ENCODE measurements around the gene MORF4L1.
"Not testable (repeated sequence)": the region's sequence is repeated elsewhere in the genome, so short reads cannot be mapped to it uniquely, and the experiment has no call there.

The MORF4L1 gene

GRCh38 chr15:78925076-78925624 is 52.5 kb downstream of the MORF4L1 start:
- no peak for DNase-seq

GRCh38 chr15:78925956-78926743 is 53.5 kb downstream of the MORF4L1 start:
- no peak for DNase-seq

GRCh38 chr15:78927077-78927790 is 54.5 kb downstream of the MORF4L1 start:
- no peak for DNase-seq

- DNase-seq: not testable (repeated sequence)
Measured at GRCh38 chr15:78928176-78928575, 55.5 kb downstream of the MORF4L1 start.

GRCh38 chr15:78928616-78929093 is 56.0 kb downstream of the MORF4L1 start:
- no peak for DNase-seq

GRCh38 chr15:78929536-78930264 is 57.0 kb downstream of the MORF4L1 start:
- no peak for DNase-seq

GRCh38 chr15:78930577-78931388 is 58.1 kb downstream of the MORF4L1 start:
- DNase-seq: no peak

GRCh38 chr15:78931439-78932257 is 59.0 kb downstream of the MORF4L1 start:
- DNase-seq: peak in 1 of 51 donors; percentile 34

GRCh38 chr15:78932258-78932808 is 59.6 kb downstream of the MORF4L1 start:
- DNase-seq: no peak

- no peak for DNase-seq
Measured at GRCh38 chr15:78933187-78933822, 60.6 kb downstream of the MORF4L1 start.

GRCh38 chr15:78933823-78934654 is 61.3 kb downstream of the MORF4L1 start:
- no peak for DNase-seq

- no peak for DNase-seq
Measured at GRCh38 chr15:78934655-78935023, 61.9 kb downstream of the MORF4L1 start.

GRCh38 chr15:78937132-78937739 is 64.5 kb downstream of the MORF4L1 start:
- DNase-seq: no peak

- DNase-seq: no peak
Measured at GRCh38 chr15:78938658-78939488, 66.2 kb downstream of the MORF4L1 start.

- DNase-seq: no peak
Measured at GRCh38 chr15:78942741-78943140, 70.1 kb downstream of the MORF4L1 start.

- peak in 1 of 51 donors; percentile 12 for DNase-seq
Measured at GRCh38 chr15:78943692-78944091, 71.0 kb downstream of the MORF4L1 start.

GRCh38 chr15:78944202-78944625 is 71.5 kb downstream of the MORF4L1 start:
- no peak for DNase-seq

Data from hypothalamus (tissue), 51 donors.